Stimulated activated CD8-positive, alpha-beta memory T cell treated with anti-CD3 and anti-CD28 coated beads, Interleukin-15, amount 100 ng/mL, for 1 hour (primary cell): ENCODE results near the gene ZEB1.
"Not testable (repeated sequence)": the region's sequence is repeated elsewhere in the genome, so short reads cannot be mapped to it uniquely, and the experiment has no call there.

ENCODE experiments used
- DNase-seq: peaks from one replicate; pipeline ENCODE4 v3.0.0-alpha.2; 2020; ENCODE audit warnings: low read depth

The ZEB1 gene

DNA sequence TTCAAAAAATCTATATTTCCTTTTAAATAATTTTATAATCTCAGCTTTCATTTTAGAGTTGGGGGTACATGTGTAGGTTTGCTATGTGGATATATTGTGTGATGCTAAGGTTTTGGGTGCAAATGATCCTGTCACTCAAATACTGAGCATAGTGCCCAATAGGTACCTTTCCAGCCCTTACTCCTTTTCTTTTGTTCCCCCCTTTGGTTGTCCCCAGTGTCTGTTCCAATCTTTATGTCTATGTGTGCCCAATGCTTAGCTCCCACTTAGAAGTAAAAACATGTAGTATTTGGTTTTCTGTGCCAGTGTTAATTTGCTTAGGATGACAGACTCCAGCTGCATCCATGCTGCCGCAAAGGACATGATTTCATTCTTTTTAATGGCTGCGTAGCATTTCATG, 103.6 kb downstream of the ZEB1 start:
- no peak for DNase-seq

DNA sequence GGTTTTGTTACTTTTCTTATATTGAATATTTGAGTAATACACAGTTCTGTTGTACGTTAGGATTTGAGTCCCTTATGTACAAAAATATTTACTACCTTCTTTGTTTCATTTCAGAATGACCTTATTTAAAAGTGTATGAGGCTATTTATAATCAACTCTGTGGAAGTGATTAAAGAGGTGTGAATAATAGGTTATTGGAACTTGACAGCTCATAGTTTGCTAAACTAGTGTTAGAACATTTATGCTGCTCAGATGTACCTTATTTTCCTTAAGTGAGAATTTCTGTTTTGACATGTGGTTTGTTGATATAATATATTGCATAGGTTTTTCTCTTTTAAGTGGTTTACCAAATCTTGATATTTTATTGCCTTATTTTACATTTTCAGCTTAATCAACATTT, 105.5 kb downstream of the ZEB1 start:
- DNase-seq = no peak

DNA sequence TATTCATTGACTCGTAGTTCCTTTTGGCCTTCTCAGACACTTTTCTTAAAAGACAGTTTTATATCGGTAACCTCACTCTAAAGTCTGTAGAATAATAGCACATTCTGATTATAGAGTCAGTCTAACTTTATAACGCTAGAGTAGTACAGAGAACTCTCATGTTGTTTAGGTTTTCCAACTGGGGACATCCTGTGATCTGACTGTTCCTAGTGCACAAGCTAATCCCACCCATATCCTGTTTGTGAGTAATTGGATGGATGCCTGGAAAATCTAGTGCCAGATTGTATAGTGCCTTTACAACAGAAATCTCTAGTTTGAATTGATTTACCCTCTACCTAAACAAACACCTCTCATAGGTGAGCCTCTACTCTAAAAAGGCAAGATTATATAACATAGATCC, 107.4 kb downstream of the ZEB1 start:
- no peak for DNase-seq

DNA sequence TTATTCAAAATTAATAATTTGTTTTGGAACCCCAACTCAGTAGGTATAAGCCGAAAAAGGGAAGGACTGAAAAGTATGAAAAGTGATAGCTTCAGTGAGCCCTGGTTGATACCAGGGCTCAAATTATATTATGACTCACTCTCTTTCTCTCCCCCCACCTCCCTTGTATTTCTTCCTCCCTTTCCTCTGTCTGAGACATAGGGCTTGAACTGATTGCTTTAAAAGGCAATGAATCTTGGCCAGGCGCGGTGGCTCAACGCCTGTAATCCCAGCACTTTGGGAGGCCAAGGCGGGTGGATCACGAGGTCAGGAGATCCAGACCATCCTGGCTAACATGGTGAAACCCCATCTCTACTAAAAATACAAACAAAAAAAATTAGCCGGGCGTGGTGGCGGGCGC, 108.3 kb downstream of the ZEB1 start:
- not testable (repeated sequence) for DNase-seq

DNA sequence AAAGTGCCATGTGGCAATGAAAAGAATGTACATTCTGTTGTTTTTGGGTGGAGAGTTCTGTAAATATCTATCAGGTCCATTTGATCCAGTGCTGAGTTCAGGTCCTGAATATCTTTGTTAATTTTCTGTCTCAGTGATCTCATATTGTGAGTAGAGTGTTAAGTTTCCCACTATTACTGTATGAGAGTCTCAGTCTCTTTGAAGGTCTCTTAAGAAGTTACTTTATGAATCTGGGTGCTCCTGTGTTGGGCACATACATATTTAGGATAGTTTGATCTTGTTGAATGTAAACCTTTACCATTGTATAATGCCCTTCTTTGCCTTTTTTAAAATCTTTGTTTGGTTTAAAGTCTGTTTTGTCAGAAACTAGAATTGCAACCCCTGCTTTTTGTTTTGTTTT, 109.5 kb downstream of the ZEB1 start:
- DNase-seq = not testable (repeated sequence)

DNA sequence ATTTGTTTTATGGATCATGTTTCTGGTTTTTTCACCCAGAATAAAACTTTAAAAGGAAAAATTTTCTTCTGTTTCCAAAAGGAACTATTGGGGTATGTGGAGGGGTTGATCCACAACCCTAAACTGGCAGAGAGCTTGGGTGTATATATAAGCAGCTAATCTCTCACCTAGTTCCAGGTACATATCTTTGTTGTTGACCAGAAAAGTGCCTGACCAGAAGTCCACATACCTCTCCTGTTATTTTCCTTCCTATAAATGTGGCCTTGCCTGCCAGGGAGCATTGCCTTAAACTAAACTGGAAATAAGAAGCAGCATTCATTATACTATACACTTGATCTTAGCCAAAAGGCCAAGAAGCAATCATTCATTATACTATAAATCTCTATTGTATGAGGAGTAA, 112.0 kb downstream of the ZEB1 start:
- no peak for DNase-seq

DNA sequence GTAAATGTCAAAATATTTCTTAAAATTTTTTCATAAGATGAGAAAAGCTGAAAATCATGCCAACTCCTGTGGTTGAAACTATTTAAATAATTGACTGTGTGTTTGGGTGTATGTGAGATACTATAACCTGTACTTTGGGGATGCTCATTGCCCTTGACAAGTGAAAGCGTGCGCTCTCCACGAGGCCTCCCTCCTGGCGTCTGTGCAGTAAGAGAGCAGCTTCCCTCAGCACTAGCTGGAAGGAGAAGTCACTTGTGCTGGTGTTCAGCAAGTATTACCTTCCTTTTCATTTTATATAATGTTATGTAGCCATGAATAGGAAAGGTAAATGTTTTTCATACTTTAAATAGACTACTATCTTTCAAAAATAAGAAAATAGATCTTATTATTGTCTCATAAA, 118.9 kb downstream of the ZEB1 start:
- no peak for DNase-seq

DNA sequence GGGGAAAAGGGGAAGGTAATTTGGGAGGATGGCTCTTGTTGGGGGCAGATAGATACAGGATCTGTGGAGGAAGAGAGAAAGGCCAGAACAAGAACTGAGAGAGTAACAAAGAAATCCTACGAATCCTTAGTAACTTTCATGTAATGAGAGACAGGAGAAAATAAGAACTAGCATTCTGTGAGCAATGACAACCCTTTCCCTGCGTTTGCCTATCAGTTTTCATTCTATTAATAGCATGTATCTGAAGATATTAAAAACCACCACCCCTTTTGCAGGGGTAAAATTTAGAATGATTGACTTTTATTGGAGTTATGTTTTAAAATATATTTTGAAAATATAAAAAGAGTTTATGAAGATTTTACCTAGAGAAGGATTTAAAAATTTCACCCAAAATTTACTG, 132.8 kb downstream of the ZEB1 start:
- no peak for DNase-seq

DNA sequence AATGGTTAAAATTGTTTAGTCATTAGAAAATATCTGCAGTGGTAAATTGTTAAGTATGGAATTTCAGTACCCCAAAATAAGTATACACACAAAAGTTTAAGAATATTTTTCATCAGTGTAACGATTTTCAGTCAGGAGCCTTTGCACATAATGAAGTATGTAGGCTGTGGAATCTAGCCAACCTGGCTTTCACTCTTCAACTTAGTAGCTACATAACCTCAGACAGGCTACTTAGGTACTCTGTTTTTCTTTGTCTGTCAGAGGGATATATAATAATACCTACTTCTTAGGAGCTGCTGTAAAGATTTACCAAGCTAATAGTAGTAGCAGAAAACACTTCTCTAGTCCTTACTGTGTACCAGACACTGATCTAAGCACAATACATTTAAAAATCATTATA, 137.5 kb downstream of the ZEB1 start:
- no peak for DNase-seq

DNA sequence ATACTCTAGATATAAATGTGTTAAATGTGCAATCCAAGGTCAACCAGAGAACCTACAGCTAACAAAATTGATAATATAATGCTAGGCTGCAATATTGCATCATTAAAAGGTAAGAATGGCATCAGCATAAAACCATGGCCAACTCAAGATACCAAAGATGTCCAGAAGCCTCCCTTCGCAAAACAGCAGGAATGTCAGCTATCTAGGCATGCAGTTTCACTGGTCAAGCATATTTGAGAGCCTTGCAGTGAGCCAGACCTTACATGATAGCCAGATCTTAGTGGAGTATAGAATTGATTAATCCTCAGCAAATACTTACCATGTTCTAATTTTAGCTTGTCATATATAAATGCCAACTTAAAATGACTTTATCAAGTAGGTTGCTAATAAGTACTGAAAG, 138.8 kb downstream of the ZEB1 start:
- DNase-seq = no peak

DNA sequence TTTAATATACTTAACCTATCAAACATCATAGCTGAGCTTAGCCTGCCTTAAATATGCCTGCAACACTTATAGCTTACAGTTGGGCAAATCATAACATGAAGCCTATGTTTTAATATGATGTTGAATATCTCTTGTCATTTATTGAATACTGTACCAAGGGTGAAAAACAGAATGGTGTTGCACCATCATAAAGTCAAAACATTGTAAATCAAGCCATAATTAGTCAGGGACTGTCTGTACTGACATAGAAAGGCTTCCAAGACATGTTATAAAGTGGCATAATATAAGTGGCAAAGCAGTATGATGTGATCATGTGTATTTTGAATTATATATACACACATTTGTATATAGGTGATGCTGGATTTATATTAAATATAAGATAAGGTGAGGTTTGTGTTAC, 140.0 kb downstream of the ZEB1 start:
- no peak for DNase-seq

DNA sequence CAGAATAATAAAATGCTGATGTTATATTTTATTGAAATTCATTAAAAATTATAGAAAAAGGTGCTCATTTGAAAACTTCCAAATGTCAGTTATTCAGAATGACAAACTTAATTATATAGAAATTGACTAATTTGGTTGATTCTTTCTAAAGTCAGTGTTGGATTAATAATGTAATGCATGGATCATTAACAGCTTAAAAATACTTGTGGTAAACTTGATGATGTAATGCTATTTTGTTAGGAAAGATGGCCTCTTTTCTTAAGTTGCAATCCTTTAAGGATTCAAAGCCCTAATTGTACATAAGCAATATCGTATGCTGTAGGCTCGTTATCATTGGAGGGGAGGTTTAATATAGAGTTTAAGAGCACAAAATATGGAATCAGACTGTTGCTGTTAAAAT, 141.2 kb downstream of the ZEB1 start:
- DNase-seq = no peak

DNA sequence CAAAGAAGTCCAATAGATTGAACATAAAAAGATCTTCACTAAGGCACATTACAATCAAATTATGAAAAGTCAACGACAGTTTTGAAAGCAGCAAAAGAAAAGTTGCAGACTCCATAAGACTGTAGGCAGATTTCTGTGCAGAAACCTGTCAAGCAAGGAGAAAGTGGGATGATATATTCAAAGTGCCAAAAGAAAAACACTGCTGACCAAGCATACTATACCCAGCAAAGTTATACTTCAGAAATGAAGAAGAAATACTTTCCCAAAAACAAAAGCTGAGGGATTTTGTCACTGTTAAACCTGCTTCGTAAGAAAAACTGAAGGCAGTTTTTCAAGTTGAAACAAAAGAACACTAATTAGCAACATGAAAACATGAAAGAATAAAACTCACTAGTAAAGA, 145.5 kb downstream of the ZEB1 start:
- DNase-seq = no peak

DNA sequence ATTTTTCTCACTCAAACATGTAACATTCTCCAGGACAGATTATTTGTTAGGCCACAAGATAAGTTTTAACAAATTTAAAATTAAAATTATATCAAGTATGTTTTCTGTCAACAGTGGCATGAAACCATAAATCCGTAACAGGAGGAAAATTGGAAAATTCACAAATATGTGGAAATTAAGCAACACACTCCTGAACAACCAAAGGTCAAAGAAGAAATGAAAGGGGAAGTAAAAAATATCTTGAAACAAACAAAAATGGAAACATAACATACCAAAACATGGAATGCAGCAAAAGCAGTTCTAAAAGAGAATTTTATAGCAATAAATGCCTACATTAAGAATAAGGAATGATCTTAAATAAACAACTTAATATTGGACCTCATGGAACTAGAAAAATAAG, 147.3 kb downstream of the ZEB1 start:
- no peak for DNase-seq

DNA sequence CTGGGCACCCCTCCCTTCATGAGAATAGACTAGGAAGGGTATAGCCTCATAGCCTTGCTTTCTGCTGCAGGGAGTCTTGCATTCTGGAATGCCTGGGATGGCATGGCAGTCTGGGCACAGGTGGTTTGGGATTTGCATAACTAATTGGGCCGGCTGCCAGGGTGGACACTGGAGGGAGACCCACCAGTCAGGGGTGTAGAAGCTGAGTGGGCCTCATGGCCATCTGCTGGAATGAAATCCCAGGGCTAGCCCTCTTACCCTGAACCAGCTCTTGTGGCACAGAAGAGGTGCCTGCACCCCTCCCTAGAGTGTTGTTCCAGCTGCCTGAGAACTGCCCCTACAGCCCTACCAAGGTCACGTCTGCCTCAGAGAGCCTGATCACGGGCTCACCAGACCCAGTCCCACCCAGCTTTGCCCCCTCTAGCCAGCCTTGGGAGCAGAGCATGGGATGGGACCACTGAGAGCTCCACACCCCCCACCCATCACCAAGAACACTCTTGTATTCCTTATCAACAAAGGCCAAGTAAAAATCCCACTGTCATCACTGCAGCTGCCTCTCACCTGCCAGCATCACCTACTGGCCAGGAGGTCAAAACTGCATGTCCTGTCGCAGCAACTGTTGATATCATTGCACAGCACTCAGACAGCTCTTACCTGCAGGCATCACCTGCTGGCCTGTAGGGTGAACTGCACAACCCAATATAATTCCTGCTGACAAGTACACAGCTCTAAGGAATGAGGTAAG, 148.9 kb downstream of the ZEB1 start:
- DNase-seq = no peak

DNA sequence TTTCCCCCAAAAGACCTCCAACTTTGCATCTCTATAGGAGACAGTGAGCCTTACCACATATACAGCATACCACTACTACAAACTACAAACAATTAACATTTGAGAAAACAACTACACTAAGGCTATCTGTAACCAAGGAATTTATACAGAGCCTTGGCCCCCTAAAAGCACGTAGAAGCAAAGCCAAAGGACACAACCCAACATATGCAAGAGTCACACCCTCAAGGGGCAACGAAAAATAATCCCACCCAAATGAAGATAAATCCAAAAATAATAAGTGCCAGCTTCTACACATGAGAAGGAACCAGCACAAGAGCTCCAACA, 149.5 kb downstream of the ZEB1 start:
- DNase-seq = no peak

DNA sequence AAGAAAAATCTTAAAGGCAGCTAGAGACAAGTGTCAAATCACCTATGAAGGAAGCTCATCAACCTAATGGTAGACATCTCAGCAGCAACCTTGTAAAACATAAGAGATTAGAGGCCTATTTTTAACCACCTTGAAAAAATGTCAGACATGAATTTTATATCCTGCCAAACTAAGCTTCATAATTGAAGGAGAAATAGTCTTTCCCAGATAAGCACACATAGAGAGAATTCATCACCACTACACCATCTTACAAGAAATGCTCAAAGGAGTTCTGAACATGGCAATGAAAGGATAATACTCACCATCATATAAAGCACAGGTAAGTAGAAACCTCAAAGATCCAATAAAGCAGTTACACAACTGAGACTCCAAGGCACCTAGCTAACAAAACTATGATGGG, 156.5 kb downstream of the ZEB1 start:
- DNase-seq = no peak

DNA sequence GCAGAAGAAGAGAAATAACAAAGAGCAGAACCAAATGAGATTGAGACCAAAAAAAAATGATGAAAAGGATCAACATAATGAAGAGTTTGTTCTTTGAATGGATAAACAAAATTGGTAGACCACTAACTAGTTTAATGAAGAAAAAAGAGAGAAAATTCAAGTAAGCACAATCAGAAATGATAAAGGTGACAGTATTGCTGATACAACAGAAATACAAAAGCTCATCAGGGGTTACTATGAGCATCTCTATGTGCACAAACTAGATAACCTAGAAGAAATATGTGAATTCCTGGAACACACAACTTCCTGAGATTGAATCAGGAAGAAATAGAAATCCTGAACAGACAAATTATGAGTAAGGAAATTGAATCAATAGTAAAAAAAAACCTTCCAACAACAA, 157.1 kb downstream of the ZEB1 start:
- no peak for DNase-seq

DNA sequence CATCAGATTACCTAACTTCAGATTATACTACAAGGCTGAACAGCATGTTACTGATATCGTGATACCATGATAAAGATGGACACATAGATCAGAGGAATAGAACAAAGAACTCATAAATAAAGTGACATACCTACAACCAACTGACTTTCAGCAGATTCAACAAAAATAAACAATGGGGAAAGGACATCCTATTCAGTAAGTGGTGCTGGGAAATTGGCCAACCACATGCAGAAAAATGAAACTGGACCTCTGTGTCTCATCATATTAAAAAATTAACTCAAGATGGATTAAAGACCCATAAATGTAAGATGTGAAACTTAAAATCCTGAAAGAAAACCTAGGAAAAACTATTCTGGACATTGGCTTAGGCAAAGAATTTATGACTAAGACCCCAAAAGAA, 158.6 kb downstream of the ZEB1 start:
- DNase-seq = no peak

DNA sequence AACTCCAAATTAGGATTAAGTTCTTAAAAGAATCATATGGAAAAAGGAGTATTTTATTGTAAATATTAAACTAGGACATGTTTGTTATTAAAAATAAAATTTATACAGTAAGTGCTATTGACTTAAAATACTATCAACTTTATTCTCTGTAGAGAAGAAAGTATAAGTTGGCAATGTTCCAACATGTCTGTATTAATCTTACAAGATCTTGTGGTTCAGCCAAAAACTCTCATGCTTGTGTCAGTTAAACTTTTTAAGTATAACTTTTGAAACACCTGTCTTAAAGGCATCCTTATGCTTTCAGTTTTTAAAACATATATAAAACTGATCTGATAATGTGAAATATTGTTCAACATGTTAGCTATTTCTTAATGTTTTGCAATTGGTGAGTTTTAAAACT, 160.7 kb downstream of the ZEB1 start:
- DNase-seq = no peak

DNA sequence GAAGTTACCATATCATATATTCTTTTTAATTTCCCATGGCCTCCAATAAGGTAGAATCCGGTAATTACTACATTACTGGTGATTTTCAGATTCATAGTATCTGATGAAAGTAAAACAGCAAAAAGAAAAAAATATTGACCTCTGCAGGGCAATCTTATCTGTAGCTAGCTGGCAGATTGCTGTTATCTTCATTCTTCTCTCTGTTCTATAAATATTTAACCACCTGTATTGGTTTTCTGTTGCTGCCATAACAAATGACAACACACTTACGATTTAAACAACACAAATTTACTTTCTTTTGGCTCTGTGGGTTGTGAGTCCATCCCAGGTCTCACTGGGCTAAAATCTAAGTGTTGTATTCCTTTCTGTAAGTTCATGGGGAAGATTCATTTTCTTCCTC, 164.5 kb downstream of the ZEB1 start:
- no peak for DNase-seq

DNA sequence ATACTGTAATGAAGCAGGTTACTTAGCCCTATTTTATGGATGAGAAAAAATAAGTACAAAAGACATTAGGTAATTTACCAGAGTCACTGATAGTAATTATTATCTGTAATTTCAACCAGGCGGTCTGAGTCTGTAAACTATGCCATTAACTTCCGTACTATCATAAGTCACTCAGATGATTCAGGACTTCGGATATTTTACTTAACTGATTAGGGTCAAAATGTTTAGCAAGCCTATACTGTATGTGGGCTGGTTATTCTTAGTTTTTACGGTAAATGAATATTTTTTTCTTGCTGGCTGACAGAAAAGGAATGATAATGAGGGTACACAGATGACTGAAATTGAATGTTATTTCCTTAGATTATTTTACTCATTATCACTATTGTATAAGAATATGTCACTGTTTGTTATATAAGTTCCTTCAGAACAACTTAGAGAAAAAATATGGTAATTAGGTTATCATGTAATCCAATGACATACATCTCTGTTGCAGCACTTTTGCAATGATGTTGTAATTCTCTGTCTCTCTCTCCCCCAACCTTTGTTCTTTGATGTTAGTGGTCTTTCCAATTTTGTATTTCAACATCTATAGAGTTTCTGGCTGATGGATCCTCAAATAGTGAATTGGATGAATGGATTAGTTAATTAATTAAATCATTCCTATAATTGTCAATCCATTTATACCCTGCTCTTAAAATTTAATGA, 165.6 kb downstream of the ZEB1 start:
- no peak for DNase-seq

DNA sequence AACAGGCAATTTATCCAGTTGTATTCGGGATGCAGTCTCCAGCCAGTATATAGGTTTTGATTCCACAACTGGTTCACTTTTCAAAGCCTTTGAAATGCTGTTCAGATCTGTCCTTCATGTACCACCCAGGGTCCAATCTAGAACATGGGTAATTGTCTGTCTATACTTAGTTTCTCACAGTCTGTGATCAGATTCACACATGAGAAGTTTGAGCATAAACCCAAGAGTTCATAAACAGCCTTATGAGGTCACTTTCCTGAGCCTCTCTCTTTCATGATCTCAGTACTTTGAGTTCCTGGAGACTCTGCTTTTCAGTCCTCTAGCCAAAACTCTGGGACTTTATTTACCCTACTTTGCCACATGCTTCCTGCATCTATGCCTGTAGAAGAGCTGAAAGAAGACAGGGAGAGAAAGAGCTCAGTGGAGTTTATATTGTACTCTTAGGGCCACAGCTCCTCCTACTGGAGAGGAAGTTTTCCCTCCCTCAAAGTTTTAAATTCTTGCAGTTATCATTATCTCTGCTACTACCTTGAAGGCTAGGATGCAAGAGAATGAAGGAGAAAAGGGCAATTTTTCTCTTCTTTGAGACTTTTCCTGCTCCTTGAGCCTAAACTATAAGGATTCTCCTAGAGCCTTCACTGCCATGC, 172.0 kb downstream of the ZEB1 start:
- DNase-seq = no peak

DNA sequence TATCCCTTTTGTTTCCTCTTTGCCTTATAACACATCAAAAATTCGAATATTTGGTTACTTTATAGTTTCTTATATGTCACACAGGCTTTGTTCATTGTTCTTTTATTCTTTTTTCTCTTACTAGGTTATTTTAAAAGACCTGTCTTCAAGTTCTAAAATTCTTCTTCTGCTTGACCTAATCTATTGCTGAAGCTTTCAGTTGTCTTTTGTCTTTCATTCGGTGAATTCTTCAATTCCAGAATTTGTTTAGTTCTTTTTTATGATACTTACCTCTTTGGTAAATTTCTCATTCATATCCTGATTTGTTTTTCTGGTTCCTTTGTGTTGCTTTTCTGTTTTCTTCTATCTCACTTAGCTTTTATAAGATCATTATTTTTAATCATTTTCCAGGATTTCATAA, 188.4 kb downstream of the ZEB1 start:
- DNase-seq = no peak
